ENCODE results near the gene FGF12. TPM values are rescaled to one million over a fixed set of nuclear protein-coding genes. Genes with fewer than 3 reads are reported as not detected.

Gene FGF12
- total RNA-seq, 1 donor from 2014 or later = 9.8 TPM

DNA sequence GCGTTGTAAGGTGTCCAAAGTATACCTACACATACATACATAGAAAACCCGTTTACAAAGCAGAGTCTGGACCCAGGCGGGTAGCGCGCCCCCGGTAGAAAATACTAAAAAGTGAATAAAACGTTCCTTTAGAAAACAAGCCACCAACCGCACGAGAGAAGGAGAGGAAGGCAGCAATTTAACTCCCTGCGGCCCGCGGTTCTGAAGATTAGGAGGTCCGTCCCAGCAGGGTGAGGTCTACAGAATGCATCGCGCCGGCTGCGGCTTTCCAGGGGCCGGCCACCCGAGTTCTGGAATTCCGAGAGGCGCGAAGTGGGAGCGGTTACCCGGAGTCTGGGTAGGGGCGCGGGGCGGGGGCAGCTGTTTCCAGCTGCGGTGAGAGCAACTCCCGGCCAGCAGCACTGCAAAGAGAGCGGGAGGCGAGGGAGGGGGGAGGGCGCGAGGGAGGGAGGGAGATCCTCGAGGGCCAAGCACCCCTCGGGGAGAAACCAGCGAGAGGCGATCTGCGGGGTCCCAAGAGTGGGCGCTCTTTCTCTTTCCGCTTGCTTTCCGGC lies 318.6 kb downstream of the FGF12 start:
- DNase-seq (ENCODE audit: extremely low spot score, unreplicated experiment) = no peak
- peak overlapping the region; percentile 95 for H3K4me3 Mint-ChIP-seq
- peak overlapping the region; percentile 65 for H3K27ac Mint-ChIP-seq
- H3K27me3 Mint-ChIP-seq = peaks cover 87% of the 10 kb centered on the region
- no peaks in the 10 kb centered on the region for H3K9me3 Mint-ChIP-seq
- no peaks in the 10 kb centered on the region for H3K36me3 Mint-ChIP-seq
- TF ChIP-seq, protein P1, sequence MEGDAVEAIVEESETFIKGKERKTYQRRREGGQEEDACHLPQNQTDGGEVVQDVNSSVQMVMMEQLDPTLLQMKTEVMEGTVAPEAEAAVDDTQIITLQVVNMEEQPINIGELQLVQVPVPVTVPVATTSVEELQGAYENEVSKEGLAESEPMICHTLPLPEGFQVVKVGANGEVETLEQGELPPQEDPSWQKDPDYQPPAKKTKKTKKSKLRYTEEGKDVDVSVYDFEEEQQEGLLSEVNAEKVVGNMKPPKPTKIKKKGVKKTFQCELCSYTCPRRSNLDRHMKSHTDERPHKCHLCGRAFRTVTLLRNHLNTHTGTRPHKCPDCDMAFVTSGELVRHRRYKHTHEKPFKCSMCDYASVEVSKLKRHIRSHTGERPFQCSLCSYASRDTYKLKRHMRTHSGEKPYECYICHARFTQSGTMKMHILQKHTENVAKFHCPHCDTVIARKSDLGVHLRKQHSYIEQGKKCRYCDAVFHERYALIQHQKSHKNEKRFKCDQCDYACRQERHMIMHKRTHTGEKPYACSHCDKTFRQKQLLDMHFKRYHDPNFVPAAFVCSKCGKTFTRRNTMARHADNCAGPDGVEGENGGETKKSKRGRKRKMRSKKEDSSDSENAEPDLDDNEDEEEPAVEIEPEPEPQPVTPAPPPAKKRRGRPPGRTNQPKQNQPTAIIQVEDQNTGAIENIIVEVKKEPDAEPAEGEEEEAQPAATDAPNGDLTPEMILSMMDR (conservative IDR thresholded peaks at IDR 0.05) = no peak
- H3K4me1 Mint-ChIP-seq (ENCODE audit: unreplicated experiment) = peaks cover 4% of the 10 kb centered on the region

DNA sequence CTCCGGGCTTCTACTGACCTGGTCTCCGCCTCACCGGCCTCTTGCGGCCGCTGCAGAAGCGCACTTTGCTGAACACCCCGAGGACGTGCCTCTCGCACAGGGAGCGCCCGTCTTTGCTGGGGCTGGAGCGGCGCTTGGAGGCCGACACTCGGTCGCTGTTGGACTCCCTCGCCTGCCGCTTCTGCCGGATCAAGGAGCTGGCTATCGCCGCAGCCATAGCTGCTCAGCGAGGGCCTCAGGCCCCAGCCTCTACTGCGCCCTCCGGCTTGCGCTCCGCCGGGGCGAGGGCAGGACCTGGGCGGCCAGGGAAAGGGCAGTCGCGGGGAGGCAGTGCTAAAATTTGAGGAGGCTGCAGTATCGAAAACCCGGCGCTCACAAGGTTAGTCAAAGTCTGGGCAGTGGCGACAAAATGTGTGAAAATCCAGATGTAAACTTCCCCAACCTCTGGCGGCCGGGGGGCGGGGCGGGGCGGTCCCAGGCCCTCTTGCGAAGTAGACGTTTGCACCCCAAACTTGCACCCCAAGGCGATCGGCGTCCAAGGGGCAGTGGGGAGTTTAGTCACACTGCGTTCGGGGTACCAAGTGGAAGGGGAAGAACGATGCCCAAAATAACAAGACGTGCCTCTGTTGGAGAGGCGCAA lies 319.2 kb downstream of the FGF12 start:
- Mint-ChIP-seq H3K36me3 (no peaks in the 10 kb centered on the region), H3K4me1 (ENCODE audit: unreplicated experiment) (peaks cover 4% of the 10 kb centered on the region), H3K27me3 (peaks cover 85% of the 10 kb centered on the region), H3K9me3 (no peaks in the 10 kb centered on the region), H3K27ac (peak overlapping the region; percentile 65), H3K4me3 (peak overlapping the region; percentile 95)
- TF ChIP-seq, protein P1 (conservative IDR thresholded peaks at IDR 0.05) = no peak
- DNase-seq (ENCODE audit: extremely low spot score, unreplicated experiment) = peak; percentile 69

DNA sequence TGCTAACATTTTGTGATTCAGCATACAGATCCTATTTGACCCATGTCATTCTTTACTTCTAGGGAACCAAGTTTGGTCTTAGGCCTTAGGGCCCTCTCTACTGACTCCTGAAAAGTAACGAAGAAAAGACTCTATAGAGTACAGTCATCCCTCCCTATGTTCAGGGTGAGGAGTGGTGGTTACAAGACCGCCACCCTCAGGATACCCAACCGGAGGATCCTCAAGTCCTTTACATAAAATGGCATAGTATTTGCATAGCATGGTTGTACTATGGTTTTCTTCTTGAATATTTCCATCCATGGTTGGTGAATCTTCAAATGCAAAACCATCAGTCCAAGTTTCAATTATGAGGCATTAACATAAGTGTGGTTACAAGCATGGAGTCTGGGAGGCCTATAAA lies 327.6 kb downstream of the FGF12 start:
- H3K27ac Mint-ChIP-seq = no peak overlapping the region
- peaks cover 3% of the 10 kb centered on the region for H3K36me3 Mint-ChIP-seq
- TF ChIP-seq, protein P1 (conservative IDR thresholded peaks at IDR 0.05) = no peak
- DNase-seq (ENCODE audit: extremely low spot score, unreplicated experiment) = no peak
- H3K27me3 Mint-ChIP-seq = peaks cover 54% of the 10 kb centered on the region
- H3K9me3 Mint-ChIP-seq = no peaks in the 10 kb centered on the region
- H3K4me1 Mint-ChIP-seq (ENCODE audit: unreplicated experiment) = no peaks in the 10 kb centered on the region
- no peak overlapping the region for H3K4me3 Mint-ChIP-seq

DNA sequence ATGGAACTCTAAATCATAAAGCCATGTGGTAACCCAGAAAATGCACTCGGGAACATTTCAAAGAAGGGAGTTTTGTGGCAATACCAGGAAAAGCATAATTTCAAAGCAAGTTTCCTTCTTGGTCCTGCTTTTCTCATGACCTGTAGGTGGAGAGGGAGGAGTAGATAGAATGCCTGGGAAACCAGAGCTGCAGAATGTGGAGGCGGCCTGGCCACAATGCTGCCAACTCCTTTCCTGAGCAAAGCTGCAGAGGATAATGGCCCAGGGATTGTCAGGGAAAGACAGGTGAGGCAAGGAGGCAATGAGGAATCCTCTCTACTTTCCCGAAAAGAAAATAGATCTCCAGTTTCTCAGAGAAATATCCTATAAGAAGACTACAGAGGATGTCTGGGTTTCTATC lies 330.3 kb downstream of the FGF12 start:
- Mint-ChIP-seq H3K27ac (no peak overlapping the region), H3K4me1 (ENCODE audit: unreplicated experiment) (no peaks in the 10 kb centered on the region), H3K36me3 (peaks cover 3% of the 10 kb centered on the region), H3K27me3 (peaks cover 37% of the 10 kb centered on the region), H3K4me3 (no peak overlapping the region), H3K9me3 (no peaks in the 10 kb centered on the region)
- DNase-seq (ENCODE audit: extremely low spot score, unreplicated experiment) = no peak
- TF ChIP-seq, protein P1 (conservative IDR thresholded peaks at IDR 0.05) = no peak

DNA sequence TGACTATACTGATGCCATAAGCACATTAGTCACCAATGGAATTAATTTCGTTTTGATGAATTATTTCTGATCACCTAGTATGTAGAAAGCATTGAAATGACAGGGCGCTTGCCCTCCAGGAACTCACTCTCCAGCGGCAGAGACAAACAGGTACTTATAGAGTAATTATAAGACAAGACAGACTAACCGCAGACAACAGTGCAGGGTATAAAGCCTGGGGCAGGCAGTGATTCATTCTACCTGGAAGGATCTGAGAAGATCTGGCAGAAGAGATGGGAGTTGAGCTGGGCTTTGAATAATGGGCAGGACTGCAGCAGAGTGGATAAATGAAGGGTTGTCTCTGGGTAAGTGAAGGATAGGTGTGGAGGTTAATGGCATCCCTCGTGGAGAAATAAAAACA lies 331.8 kb downstream of the FGF12 start:
- peaks cover 3% of the 10 kb centered on the region for H3K36me3 Mint-ChIP-seq
- no peaks in the 10 kb centered on the region for H3K4me1 Mint-ChIP-seq (ENCODE audit: unreplicated experiment)
- H3K27ac Mint-ChIP-seq = peak overlapping the region; percentile 13
- no peak for DNase-seq (ENCODE audit: extremely low spot score, unreplicated experiment)
- H3K4me3 Mint-ChIP-seq = no peak overlapping the region
- H3K9me3 Mint-ChIP-seq = no peaks in the 10 kb centered on the region
- TF ChIP-seq, protein P1 (conservative IDR thresholded peaks at IDR 0.05) = no peak
- peaks cover 36% of the 10 kb centered on the region for H3K27me3 Mint-ChIP-seq

Data from type B pancreatic cell (in vitro differentiated cells).